Endodermal cell (in vitro differentiated cells): ENCODE measurements around the gene NPVF. TPM values are rescaled to one million over a fixed set of nuclear protein-coding genes. Genes with fewer than 3 reads are reported as not detected.

Source experiments
- DNase-seq: peaks from one replicate; pipeline ENCODE4 v3.0.0-alpha.2; 2017
- H3K27ac ChIP-seq: 2 replicates; pipeline ENCODE4 v1.5.1; 2013; ENCODE audit warnings: mild to moderate bottlenecking, low read depth, low read length, moderate library complexity
- H3K27me3 ChIP-seq: 2 replicates; pipeline ENCODE4 v1.6.1; 2013; ENCODE audit warnings: mild to moderate bottlenecking, low read length, moderate library complexity; ENCODE audit not compliant: insufficient read depth, control insufficient read depth, poor library complexity, severe bottlenecking
- H3K36me3 ChIP-seq: 2 replicates; pipeline ENCODE4 v1.7.0; 2013; ENCODE audit warnings: mild to moderate bottlenecking, low read length, moderate library complexity; ENCODE audit not compliant: control insufficient read depth, insufficient read depth
- H3K4me1 ChIP-seq: one replicate; pipeline ENCODE4 v1.7.0; 2013; ENCODE audit warnings: low read length; ENCODE audit not compliant: control insufficient read depth, insufficient read depth
- H3K4me3 ChIP-seq: 2 replicates; pipeline ENCODE4 v1.5.1; 2013; ENCODE audit warnings: mild to moderate bottlenecking, low read length, moderate library complexity
- H3K9ac ChIP-seq: 2 replicates; pipeline ENCODE4 v1.6.1; 2013; ENCODE audit warnings: mild to moderate bottlenecking, low read length, moderate library complexity; ENCODE audit not compliant: poor library complexity, severe bottlenecking; ENCODE audit errors: extremely low read depth
- H3K9me3 ChIP-seq: 2 replicates; pipeline ENCODE4 v1.6.1; 2013; ENCODE audit warnings: mild to moderate bottlenecking, low read length, moderate library complexity; ENCODE audit not compliant: control insufficient read depth
- H3K27ac Mint-ChIP-seq: 2 replicates; pipeline ENCODE4 v1.8.0; 2020; ENCODE audit warnings: mixed read lengths
- H3K27me3 Mint-ChIP-seq: 2 replicates; pipeline ENCODE4 v1.8.0; 2021; ENCODE audit warnings: mild to moderate bottlenecking, mixed read lengths; ENCODE audit not compliant: insufficient read depth
- H3K36me3 Mint-ChIP-seq: 2 replicates; pipeline ENCODE4 v1.8.0; 2020; ENCODE audit warnings: low read depth, mixed read lengths
- H3K4me1 Mint-ChIP-seq: 2 replicates; pipeline ENCODE4 v1.8.0; 2020; ENCODE audit warnings: mixed read lengths
- H3K4me3 Mint-ChIP-seq: 2 replicates; pipeline ENCODE4 v1.8.0; 2020; ENCODE audit warnings: mild to moderate bottlenecking, moderate library complexity, mixed read lengths
- H3K9me3 Mint-ChIP-seq: 2 replicates; pipeline ENCODE4 v1.8.0; 2020; ENCODE audit warnings: mild to moderate bottlenecking, mixed read lengths
- CTCF ChIP-seq: fragments of 200-600 bp; sonication (generic); conservative IDR thresholded peaks from 2 replicates; pipeline ENCODE4 v1.5.0; 2021; ENCODE audit warnings: antibody characterized with exemption, mild to moderate bottlenecking
- WGBS, 2 experiments: methylation state at CpG; one replicate each; pipeline versions ENCODE4 v1.1.5 to v1.1.7; 2013; ENCODE audit warnings: missing lambda C conversion rate in 2 of 2, mixed read lengths in 1 of 2; ENCODE audit not compliant: insufficient coverage in 1 of 2, insufficient read length in 1 of 2; 5-methylcytosine and 5-hydroxymethylcytosine counted together
- total RNA-seq, 2 donors: library from RNA; stranded (reverse); fragmentation: NEBNext Ultra II Directional in 1 of 2; extraction: Animal tissue kit (Norgen Biotek cat#: 25700) in 1 of 2; gene quantifications; 2 replicates in 1 of 2; 3 replicates in 1 of 2; pipeline ENCODE4 v1.2.1, GENCODE V29; 2021

The NPVF gene
- total RNA-seq, 2 donors from 2014 or later = not detected

GRCh38 chr7:25180592-25180923 lies 47.7 kb downstream of the NPVF start:
- WGBS, 2 experiments = 48 to 80% methylated on average over 1 to 6 of the region's 6 CpGs
- Mint-ChIP-seq H3K4me3 (peak overlapping the region; percentile 71), H3K27me3 (peaks cover 4% of the 10 kb centered on the region), H3K36me3 (peaks cover 7% of the 10 kb centered on the region), H3K9me3 (peaks cover 3% of the 10 kb centered on the region), H3K4me1 (peaks cover 7% of the 10 kb centered on the region), H3K27ac (peak overlapping the region; percentile 78)
- Histone ChIP-seq H3K27ac (no peak overlapping the region), H3K9ac (no peak overlapping the region), H3K9me3 (no peaks in the 10 kb centered on the region), H3K4me3 (no peak overlapping the region), H3K4me1 (no peaks in the 10 kb centered on the region), H3K36me3 (no peaks in the 10 kb centered on the region), H3K27me3 (no peaks in the 10 kb centered on the region)
- no peak for DNase-seq
- no peak for TF ChIP-seq CTCF

GRCh38 chr7:25179771-25180591 lies 48.3 kb downstream of the NPVF start:
- Histone ChIP-seq H3K27ac (peak overlapping the region; percentile 34), H3K4me3 (peak overlapping the region; percentile 95), H3K9ac (peak overlapping the region; percentile 47), H3K27me3 (no peaks in the 10 kb centered on the region), H3K36me3 (no peaks in the 10 kb centered on the region), H3K4me1 (no peaks in the 10 kb centered on the region), H3K9me3 (no peaks in the 10 kb centered on the region)
- DNase-seq = peak; percentile 99
- Mint-ChIP-seq H3K36me3 (peaks cover 7% of the 10 kb centered on the region), H3K27me3 (peaks cover 4% of the 10 kb centered on the region), H3K27ac (peak overlapping the region; percentile 93), H3K4me3 (peak overlapping the region; percentile 71), H3K4me1 (peaks cover 7% of the 10 kb centered on the region), H3K9me3 (peaks cover 3% of the 10 kb centered on the region)
- 2% methylated on average over 20 to 69 of the region's 74 CpGs for WGBS, 2 experiments
- TF ChIP-seq CTCF = peak; percentile 91

GRCh38 chr7:25179325-25179724 lies 49.0 kb downstream of the NPVF start:
- peak overlapping the region; percentile 95 for H3K4me3 ChIP-seq
- no peaks in the 10 kb centered on the region for H3K36me3 ChIP-seq
- DNase-seq = no peak
- TF ChIP-seq CTCF = no peak
- WGBS, 2 experiments = 59 to 67% methylated on average over 6 to 9 of the region's 9 CpGs
- peaks cover 7% of the 10 kb centered on the region for H3K36me3 Mint-ChIP-seq
- peaks cover 3% of the 10 kb centered on the region for H3K9me3 Mint-ChIP-seq
- no peaks in the 10 kb centered on the region for H3K9me3 ChIP-seq
- no peak overlapping the region for H3K27ac ChIP-seq
- H3K4me1 Mint-ChIP-seq = peaks cover 7% of the 10 kb centered on the region
- H3K4me3 Mint-ChIP-seq = peak overlapping the region; percentile 71
- peaks cover 4% of the 10 kb centered on the region for H3K27me3 Mint-ChIP-seq
- peak overlapping the region; percentile 47 for H3K9ac ChIP-seq
- peak overlapping the region; percentile 68 for H3K27ac Mint-ChIP-seq
- H3K27me3 ChIP-seq = no peaks in the 10 kb centered on the region
- no peaks in the 10 kb centered on the region for H3K4me1 ChIP-seq

Other genes starting within 250 kb of the NPVF start
- 10 to 100 TPM in 1 of 2 donors, 1 to 10 TPM in 1; 9.8 to 11.3 TPM for gene OSBPL3, start 248.3 kb downstream of the NPVF start, total RNA-seq
- 100 to 1,000 TPM; 118 to 126 TPM for gene CYCS, start 103.2 kb downstream of the NPVF start, total RNA-seq